HEK293 (cell line): ENCODE data around the gene GATAD1.
A peak's percentile ranks its signal among the peaks of the same experiment; 100 is the strongest.

Experiments used
- CTCF ChIA-PET: fragments of 350-600 bp; formaldehyde crosslinking; extraction: SDS; loops from one replicate; lab custom pipeline; 2021; ENCODE audit warnings: antibody characterized with exemption; lab: Yijun Ruan, JAX
- POLR2A ChIA-PET: fragments of 300-600 bp; formaldehyde crosslinking; extraction: SDS; loops from one replicate; lab custom pipeline; 2020; ENCODE audit warnings: antibody characterized with exemption, inconsistent platforms; lab: Yijun Ruan, JAX
- H3K27ac ChIP-seq: fragments of 200-500 bp; sonication (Bioruptor generic); 2 replicates; pipeline ENCODE4 v1.5.1; 2014; ENCODE audit warnings: low read depth, low read length, control low read depth, inconsistent platforms; ENCODE audit errors: extremely low read depth
- H3K36me3 ChIP-seq, 2 experiments: fragments of 200-500 bp in 1 of 2; sonication (Bioruptor generic) in 1 of 2; 1 replicate in 1 of 2; 2 replicates in 1 of 2; pipeline ENCODE4 v1.5.1; 2014 to 2017; ENCODE audit warnings: inconsistent platforms in 2 of 2, low read length in 2 of 2; ENCODE audit not compliant: control insufficient read depth in 2 of 2, insufficient read depth in 1 of 2
- H3K4me1 ChIP-seq: fragments of 200-500 bp; sonication (Bioruptor generic); 2 replicates; pipeline ENCODE4 v1.5.1; 2014; ENCODE audit warnings: mild to moderate bottlenecking, low read length, inconsistent platforms; ENCODE audit not compliant: control insufficient read depth, insufficient read depth
- H3K4me3 ChIP-seq: 2 replicates; pipeline ENCODE4 v1.5.1; 2011; ENCODE audit warnings: low read depth, mild to moderate bottlenecking, control low read depth, low read length, moderate library complexity
- H3K9me3 ChIP-seq: fragments of 200-500 bp; sonication (Bioruptor generic); 2 replicates; pipeline ENCODE4 v1.5.1; 2014; ENCODE audit warnings: low read depth, low read length, inconsistent platforms; ENCODE audit not compliant: control insufficient read depth, insufficient read depth
- BCL11A ChIP-seq: fragments of 450-650 bp; formaldehyde crosslinking; IDR thresholded peaks from 2 replicates; pipeline ENCODE4 v1.5.1; 2016; ENCODE audit warnings: low read depth, missing biosample characterization, missing genetic modification characterization
- GFI1B ChIP-seq: fragments of 450-650 bp; formaldehyde crosslinking; IDR thresholded peaks from 2 replicates; pipeline ENCODE4 v1.5.1; 2016; ENCODE audit warnings: missing biosample characterization, missing genetic modification characterization
- OSR2 ChIP-seq: fragments of 450-650 bp; formaldehyde crosslinking; IDR thresholded peaks from 2 replicates; pipeline ENCODE4 v1.5.1; 2016; ENCODE audit warnings: missing biosample characterization, missing genetic modification characterization
- WT1 ChIP-seq: fragments of 450-650 bp; formaldehyde crosslinking; IDR thresholded peaks from 2 replicates; pipeline ENCODE4 v1.5.1; 2016; ENCODE audit warnings: missing biosample characterization, missing genetic modification characterization
- ZNF114 ChIP-seq: fragments of 450-650 bp; formaldehyde crosslinking; IDR thresholded peaks from 2 replicates; pipeline ENCODE4 v1.5.0; 2017; ENCODE audit warnings: missing biosample characterization, missing genetic modification characterization
- ZNF184 ChIP-seq: fragments of 450-650 bp; IDR thresholded peaks from 2 replicates; pipeline ENCODE4 v1.5.1; 2018; ENCODE audit warnings: missing biosample characterization, mild to moderate bottlenecking, missing genetic modification characterization
- ZNF24 ChIP-seq: fragments of 450-650 bp; formaldehyde crosslinking; IDR thresholded peaks from 2 replicates; pipeline ENCODE4 v1.5.1; 2016; ENCODE audit warnings: missing biosample characterization, missing genetic modification characterization
- ZNF341 ChIP-seq: fragments of 450-650 bp; formaldehyde crosslinking; IDR thresholded peaks from 2 replicates; pipeline ENCODE4; 2016; ENCODE audit warnings: low read depth, missing biosample characterization, missing genetic modification characterization
- ZNF37A ChIP-seq: fragments of 450-650 bp; IDR thresholded peaks from 2 replicates; pipeline ENCODE4 v1.5.1; 2018; ENCODE audit warnings: missing biosample characterization, missing genetic modification characterization
- ZNF423 ChIP-seq: fragments of 450-650 bp; formaldehyde crosslinking; IDR thresholded peaks from 2 replicates; pipeline ENCODE4 v1.5.1; 2016; ENCODE audit warnings: missing biosample characterization, missing genetic modification characterization
- ZNF473 ChIP-seq: fragments of 450-650 bp; formaldehyde crosslinking; IDR thresholded peaks from 2 replicates; pipeline ENCODE4 v1.5.1; 2017; ENCODE audit warnings: missing biosample characterization, missing genetic modification characterization
- ZNF501 ChIP-seq: fragments of 450-650 bp; formaldehyde crosslinking; IDR thresholded peaks from 2 replicates; pipeline ENCODE4 v1.5.1; 2016; ENCODE audit warnings: missing biosample characterization, missing genetic modification characterization
- ZNF558 ChIP-seq: fragments of 450-650 bp; formaldehyde crosslinking; IDR thresholded peaks from 2 replicates; pipeline ENCODE4 v1.5.1; 2016; ENCODE audit warnings: missing biosample characterization, missing genetic modification characterization
- ZNF596 ChIP-seq: fragments of 450-650 bp; IDR thresholded peaks from 2 replicates; pipeline ENCODE4 v1.5.0; 2018; ENCODE audit warnings: missing biosample characterization, mild to moderate bottlenecking, missing genetic modification characterization, moderate library complexity
- ZNF626 ChIP-seq: fragments of 450-650 bp; sonication (Bioruptor Pico); formaldehyde crosslinking; IDR thresholded peaks from 2 replicates; pipeline ENCODE4 v1.5.1; 2018; ENCODE audit warnings: missing biosample characterization, missing genetic modification characterization, inconsistent platforms
- ZNF629 ChIP-seq: fragments of 450-650 bp; formaldehyde crosslinking; IDR thresholded peaks from 2 replicates; pipeline ENCODE4 v1.5.1; 2017; ENCODE audit warnings: missing biosample characterization, missing genetic modification characterization
- ZNF654 ChIP-seq: fragments of 450-650 bp; formaldehyde crosslinking; IDR thresholded peaks from 2 replicates; pipeline ENCODE4 v1.5.1; 2016; ENCODE audit warnings: low read depth, missing biosample characterization, missing genetic modification characterization
- ZSCAN16 ChIP-seq: fragments of 450-650 bp; formaldehyde crosslinking; IDR thresholded peaks from 2 replicates; pipeline ENCODE4 v1.5.1; 2016; ENCODE audit warnings: missing biosample characterization, missing genetic modification characterization
- ZSCAN30 ChIP-seq: fragments of 450-650 bp; IDR thresholded peaks from 2 replicates; pipeline ENCODE4 v1.5.1; 2018; ENCODE audit warnings: missing biosample characterization, mild to moderate bottlenecking, missing genetic modification characterization, moderate library complexity
- ZXDB ChIP-seq: fragments of 450-650 bp; formaldehyde crosslinking; IDR thresholded peaks from 2 replicates; pipeline ENCODE4 v1.5.1; 2016; ENCODE audit warnings: missing biosample characterization, missing genetic modification characterization
- TF ChIP-seq, protein P1 (sequence below): fragments of 450-650 bp; formaldehyde crosslinking; IDR thresholded peaks from 2 replicates; pipeline ENCODE4 v1.5.1; 2016; ENCODE audit warnings: missing biosample characterization, missing genetic modification characterization
- TF ChIP-seq, protein P2 (sequence below): fragments of 450-650 bp; formaldehyde crosslinking; IDR thresholded peaks from 2 replicates; pipeline ENCODE4 v1.5.1; 2017; ENCODE audit warnings: missing biosample characterization, missing genetic modification characterization

Gene GATAD1

DNA sequence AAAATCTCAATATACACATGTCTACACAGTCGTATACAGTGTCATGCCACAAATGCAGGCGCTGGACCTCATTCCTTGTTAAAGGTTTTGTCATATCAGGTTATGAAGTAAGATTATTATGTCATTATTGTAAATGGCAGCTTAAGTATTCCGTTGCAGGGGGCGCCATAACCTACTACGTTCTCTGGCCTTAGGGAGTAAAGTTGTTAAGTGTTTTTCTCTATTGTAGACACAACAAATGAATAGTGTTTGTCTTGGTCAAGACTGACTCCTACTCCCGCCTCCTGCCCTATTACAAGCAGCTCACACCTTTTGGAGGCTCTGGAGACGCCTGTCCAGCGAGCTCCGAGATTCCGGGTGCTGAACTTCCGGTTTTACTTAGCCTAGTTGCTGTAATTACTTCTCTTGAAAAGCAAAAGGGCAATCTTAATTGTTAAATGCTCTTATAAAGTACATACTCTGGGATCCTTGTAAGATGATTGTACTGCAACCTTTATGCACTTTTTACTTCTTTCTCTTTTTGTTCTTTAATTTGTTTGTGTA, 994 bp downstream of the GATAD1 start (continued):
- TF ChIP-seq WT1 (tag by site-specific recombination) (peak; percentile 63), ZNF629 (peak; percentile 96)

DNA sequence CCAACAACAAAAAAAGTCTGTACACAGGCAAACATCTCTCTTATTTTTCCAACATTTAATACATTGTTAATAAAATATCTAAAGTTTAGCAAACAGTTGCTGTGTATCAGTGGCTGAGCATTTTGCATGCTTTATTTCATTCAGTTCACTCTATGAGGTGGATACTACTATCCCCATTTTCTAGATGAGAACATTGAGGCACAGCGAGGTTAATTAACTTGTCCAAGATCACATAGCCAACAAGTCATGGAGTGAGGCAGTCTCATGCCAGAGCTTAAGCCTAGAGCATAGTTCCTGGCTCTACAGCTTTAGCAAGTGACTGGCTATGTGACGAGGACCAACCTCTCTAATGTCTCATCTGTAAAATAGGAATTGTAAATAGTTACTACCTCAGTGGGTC, 4.4 kb downstream of the GATAD1 start:
- H3K27ac ChIP-seq: no peak overlapping the region

DNA sequence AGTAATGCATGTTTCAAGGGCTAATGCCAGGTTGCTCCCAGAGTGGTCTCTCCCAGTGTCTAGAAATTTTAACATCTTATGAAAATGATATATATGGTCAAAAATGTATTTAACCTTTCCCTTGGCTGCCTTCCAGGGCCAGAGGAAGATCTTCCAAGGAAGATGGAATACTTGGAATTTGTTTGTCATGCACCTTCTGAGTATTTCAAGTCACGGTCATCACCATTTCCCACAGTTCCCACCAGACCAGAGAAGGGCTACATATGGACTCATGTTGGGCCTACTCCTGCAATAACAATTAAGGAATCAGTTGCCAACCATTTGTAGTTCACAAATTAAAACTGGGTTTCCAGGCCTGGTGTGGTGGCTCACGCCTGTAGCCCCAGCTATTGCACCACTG, 9.0 kb downstream of the GATAD1 start:
- TF ChIP-seq ZNF501 (tag by site-specific recombination) (no peak), ZNF596 (no peak), ZNF114 (tag by site-specific recombination) (no peak), ZNF341 (tag by site-specific recombination) (no peak), ZNF37A (tag by site-specific recombination) (no peak), GFI1B (tag by site-specific recombination) (no peak), ZNF184 (tag by site-specific recombination) (no peak), ZNF423 (tag by site-specific recombination) (no peak), ZSCAN16 (tag by site-specific recombination) (no peak), ZNF558 (tag by site-specific recombination) (no peak), ZNF473 (tag by site-specific recombination) (no peak), OSR2 (tag by site-specific recombination) (no peak), ZNF654 (tag by site-specific recombination) (no peak), ZNF626 (tag by site-specific recombination) (no peak)
- TF ChIP-seq, protein P1, sequence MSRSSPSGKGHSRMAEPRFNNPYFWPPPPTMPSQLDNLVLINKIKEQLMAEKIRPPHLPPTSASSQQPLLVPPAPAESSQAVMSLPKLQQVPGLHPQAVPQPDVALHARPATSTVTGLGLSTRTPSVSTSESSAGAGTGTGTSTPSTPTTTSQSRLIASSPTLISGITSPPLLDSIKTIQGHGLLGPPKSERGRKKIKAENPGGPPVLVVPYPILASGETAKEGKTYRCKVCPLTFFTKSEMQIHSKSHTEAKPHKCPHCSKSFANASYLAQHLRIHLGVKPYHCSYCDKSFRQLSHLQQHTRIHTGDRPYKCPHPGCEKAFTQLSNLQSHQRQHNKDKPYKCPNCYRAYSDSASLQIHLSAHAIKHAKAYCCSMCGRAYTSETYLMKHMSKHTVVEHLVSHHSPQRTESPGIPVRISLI (tag by site-specific recombination): no peak
- TF ChIP-seq, protein P2, sequence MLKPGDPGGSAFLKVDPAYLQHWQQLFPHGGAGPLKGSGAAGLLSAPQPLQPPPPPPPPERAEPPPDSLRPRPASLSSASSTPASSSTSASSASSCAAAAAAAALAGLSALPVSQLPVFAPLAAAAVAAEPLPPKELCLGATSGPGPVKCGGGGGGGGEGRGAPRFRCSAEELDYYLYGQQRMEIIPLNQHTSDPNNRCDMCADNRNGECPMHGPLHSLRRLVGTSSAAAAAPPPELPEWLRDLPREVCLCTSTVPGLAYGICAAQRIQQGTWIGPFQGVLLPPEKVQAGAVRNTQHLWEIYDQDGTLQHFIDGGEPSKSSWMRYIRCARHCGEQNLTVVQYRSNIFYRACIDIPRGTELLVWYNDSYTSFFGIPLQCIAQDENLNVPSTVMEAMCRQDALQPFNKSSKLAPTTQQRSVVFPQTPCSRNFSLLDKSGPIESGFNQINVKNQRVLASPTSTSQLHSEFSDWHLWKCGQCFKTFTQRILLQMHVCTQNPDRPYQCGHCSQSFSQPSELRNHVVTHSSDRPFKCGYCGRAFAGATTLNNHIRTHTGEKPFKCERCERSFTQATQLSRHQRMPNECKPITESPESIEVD (tag by site-specific recombination): no peak
- no peaks in the 10 kb centered on the region for H3K9me3 ChIP-seq
- H3K4me1 ChIP-seq: no peaks in the 10 kb centered on the region
- ChIA-PET CTCF (interaction anchor here (0.7 kb wide), 2 partner anchors 51 to 1294 kb away, joined by 3 read pairs; no protein-coding TSS in a partner anchor), POLR2A (no interaction called here)
- peaks cover 32 to 60% of the 10 kb centered on the region in 2 experiments for H3K36me3 ChIP-seq
- no peak overlapping the region for H3K27ac ChIP-seq
- H3K4me3 ChIP-seq: no peak overlapping the region

More for the DNA sequence above, 4.4 kb downstream of the GATAD1 start:
- Histone ChIP-seq H3K4me3 (no peak overlapping the region), H3K9me3 (no peaks in the 10 kb centered on the region), H3K36me3 (peaks cover 38 to 74% of the 10 kb centered on the region in 2 experiments)
- no peak for TF ChIP-seq ZNF24 (tag by site-specific recombination)
- TF ChIP-seq BCL11A: no peak
- TF ChIP-seq ZXDB (tag by site-specific recombination): no peak
- TF ChIP-seq ZSCAN30 (tag by site-specific recombination): no peak
- TF ChIP-seq, all 188 proteins: peak for 0
- ChIA-PET CTCF (interaction anchor here (0.5 to 3.7 kb wide), 2 partner anchors 10 to 605 kb away, joined by 5 to 25 read pairs; no protein-coding TSS in a partner anchor), POLR2A (no interaction called here)
- no peaks in the 10 kb centered on the region for H3K4me1 ChIP-seq
